Right kidney (tissue), 9 donors: ENCODE measurements around the gene TMEM200C.

Source experiments
- DNase-seq: peaks from one replicate; pipeline ENCODE4 v3.0.0-alpha.2; 2016
- long read RNA-seq, 8 donors: transcript quantifications; one replicate each; lab custom pipeline, GENCODE V29; 2026

TMEM200C gene
- long read RNA-seq, donor 1: 0 reads
- long read RNA-seq, donor 2: 0 reads
- long read RNA-seq, donor 3: 0 reads
- long read RNA-seq, donor 4: 0 reads
- long read RNA-seq, donor 5, full-length matches to known transcripts: 2 of 2 reads
- long read RNA-seq, donor 5, partial matches to known transcripts: 0 of 2 reads
- long read RNA-seq, donor 5, other reads (novel, unspliced or antisense): 0 of 2 reads
- long read RNA-seq, donor 6: 0 reads
- long read RNA-seq, donor 7: 0 reads
- long read RNA-seq, donor 8: 0 reads

- no peak for DNase-seq
These were observed at the start of gene TMEM200C for GRCh38 chr18:5895299-5895875. TMEM200C (minus strand) TSS chr18:5895522; CDS start chr18:5892063, 3,459 bp downstream.

GRCh38 chr18:5944448-5944847 lies 49.1 kb upstream of the TMEM200C start:
- DNase-seq: no peak

DNA sequence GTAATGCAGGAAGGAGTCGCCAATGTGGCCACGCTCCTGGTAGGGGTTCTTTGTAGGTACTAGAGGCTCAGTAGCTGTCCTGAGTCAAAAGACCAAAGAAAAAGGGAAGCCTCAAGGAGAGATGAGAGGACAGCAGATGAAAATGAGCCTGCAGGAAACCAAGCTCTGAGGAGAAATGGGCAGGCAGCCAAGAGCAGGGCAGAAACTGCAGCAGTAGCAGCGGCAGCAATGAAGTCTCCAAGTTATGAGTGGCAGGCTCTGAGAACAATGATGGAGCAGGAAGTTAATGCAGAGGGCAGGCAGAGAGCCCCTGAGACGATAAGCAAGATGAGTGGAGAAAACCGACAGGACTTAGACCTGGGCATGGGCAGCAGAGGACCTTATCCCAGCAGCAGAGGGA lies 48.2 kb upstream of the TMEM200C start:
- no peak for DNase-seq

- DNase-seq: no peak
These were observed 47.3 kb upstream of the TMEM200C start for GRCh38 chr18:5942591-5942990.

DNA sequence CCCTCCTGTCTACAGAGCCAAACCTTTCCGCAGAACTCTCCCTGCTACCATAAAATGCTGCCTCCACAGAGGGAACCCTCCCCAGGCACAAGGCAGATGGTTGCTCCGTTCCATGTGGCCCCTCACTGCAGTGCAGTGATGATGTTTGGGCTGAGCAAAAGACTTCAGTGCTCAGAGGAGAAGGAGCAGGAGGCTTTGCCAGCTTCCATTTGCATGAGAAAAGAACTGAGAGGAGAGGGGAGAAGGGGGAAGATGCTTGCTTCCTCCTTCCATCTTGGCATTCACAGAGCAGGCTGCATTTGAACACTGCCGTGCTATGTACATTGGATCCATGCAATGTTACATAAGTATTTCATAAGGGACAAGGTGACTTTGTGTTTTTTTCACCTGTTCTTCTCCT lies 46.6 kb upstream of the TMEM200C start:
- no peak for DNase-seq

DNA sequence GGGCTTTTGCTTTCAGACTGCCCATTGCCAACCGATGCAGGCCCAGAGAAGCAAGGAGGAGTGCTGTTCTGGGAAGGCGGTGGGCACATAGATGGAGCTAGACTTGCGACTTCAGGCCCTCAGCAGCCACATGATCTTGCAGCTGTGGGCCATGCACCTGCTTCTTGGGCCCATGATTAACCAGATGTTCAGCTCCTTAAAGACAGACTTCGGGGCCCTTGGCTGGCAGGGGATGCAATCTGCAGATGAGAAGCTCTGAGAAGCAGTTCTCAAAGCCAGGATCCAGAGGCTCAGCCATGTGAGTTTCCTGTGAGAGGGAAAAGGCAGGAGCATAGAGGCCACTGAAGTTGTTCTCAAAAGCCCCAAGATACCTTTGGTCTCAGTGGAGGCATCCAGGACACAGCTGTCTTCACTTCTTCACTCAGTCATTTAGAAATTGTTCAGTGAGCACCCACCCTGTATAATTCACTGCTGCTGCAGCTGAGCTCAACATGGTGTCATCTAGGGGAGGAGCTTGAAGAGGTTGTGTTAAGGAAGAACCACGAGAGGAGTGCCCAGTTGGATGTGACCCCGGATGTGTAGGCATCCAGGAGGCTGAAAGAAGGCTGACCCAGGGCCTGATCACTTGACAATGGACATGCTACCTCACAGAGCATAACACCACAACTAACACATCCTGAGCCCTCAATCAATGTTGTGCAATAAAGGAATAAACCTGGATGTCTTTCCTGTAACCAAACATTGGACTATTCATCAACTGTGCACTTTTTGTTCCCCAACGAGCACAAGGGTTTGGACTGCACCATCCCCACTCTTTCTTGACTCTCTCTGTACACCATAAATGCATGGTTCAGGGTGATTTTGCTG lies 44.7 kb upstream of the TMEM200C start:
- no peak for DNase-seq

DNA sequence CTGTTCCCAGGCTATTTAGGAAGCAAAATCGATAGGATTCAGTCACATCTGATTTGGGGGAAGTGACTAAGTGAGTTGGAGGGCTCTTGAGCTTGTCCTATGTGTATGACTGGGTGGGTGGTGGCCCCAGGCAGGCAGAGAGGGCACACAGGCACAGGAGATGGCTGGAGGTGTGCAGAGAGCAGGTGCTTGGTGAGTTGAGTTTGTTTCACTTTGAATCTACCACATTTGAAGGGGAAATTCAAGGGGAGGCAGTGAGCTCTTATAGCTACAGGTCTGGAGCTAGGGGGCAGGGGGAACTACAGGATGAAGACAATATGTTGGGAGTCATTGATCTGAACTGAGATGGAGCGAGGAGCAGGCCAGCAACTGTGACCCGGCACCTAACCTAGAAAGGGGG lies 42.5 kb upstream of the TMEM200C start:
- DNase-seq: no peak

DNA sequence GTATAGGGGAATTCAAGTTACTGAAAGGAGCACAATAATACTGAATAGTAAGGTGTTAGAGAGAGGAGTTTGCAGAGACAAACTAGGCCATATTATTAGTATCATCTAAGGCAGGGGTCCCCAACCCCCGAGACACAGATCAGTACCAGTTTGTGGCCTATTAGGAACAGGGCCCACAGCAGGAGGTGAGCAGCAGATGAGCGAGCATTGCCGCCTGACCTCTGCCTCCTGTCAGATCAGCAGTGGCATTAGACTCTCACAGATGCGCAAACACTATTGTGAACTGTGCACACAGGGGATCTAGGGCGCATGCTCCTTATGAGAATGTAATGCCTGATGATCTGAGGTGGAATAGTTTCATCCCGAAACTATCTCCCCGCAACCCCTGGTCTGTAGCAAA lies 41.8 kb upstream of the TMEM200C start:
- no peak for DNase-seq

- no peak for DNase-seq
These were observed 35.5 kb upstream of the TMEM200C start for GRCh38 chr18:5930789-5931188.

- DNase-seq: no peak
These were observed 23.0 kb upstream of the TMEM200C start for GRCh38 chr18:5918205-5918858.

- no peak for DNase-seq
These were observed 19.6 kb upstream of the TMEM200C start for GRCh38 chr18:5914951-5915350.

GRCh38 chr18:5914016-5914415 lies 18.7 kb upstream of the TMEM200C start:
- DNase-seq: no peak

- DNase-seq: no peak
These were observed 17.2 kb upstream of the TMEM200C start for GRCh38 chr18:5912566-5912965.

- no peak for DNase-seq
These were observed 13.8 kb upstream of the TMEM200C start for GRCh38 chr18:5909125-5909524.

DNA sequence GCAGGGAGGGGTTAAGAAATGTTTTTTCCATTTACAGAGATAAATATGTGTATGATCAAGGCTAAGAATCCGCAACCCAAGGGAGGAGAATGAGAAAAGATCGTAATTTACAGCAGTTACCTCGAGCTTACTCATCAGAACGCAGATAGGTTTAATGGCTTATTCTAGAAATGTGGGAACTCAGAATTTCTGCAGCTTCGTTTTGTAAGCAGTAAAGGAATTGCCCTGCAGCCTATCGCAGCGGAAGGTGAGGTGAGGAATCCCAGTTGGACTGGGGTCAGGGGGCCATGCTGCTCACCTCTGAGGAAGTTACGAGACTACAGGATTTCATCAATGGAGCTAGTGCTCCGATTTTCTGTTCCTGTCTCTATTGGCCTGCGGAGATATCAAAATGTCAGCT lies 8.1 kb upstream of the TMEM200C start:
- DNase-seq: no peak

GRCh38 chr18:5900262-5900661 lies 4.9 kb upstream of the TMEM200C start:
- DNase-seq: no peak

- DNase-seq: no peak
These were observed 4.5 kb upstream of the TMEM200C start for GRCh38 chr18:5899835-5900234.

DNA sequence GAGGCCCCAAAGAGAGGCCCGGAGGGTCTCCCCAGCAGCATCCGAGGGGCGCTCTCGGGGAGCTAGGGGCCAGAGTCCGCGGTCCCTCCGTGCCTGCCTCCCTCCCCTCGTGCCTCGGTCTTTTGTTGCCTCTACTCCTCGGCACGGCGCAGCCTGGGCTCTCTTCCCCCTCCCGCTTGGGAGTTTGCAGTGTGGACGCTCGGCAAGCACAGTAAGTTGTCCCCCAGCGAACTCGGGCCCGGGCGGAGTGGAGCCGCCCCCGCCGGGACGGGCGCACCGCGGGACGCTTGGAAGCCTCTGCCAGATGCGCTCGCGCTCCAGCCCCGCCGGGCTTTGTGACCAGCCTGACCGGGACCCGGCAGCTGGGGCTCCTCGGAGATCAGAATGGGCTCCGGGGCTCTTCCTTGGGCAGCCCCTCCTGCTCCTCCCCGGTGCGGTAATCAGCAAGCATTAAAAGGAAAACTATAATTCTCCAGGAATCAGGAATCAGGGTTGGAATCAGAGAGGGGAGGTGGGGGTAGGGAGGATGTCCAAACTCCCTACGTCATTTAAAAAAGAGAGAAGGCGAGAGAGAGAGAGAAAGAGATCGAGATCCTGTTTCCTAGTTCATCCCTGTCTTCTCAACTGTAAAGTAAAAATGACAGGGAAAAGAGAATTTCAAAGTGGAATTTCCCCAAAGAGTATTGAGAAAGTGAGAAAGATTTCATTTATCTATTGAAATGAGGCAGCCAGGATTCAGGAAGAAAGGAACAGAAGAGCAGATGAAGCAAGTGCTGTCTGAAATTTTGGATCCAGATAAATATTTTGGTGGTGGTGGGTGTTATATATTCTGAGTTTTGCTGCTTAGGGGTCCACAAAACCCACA lies 786 bp upstream of the TMEM200C start:
- DNase-seq: peak; percentile 81

DNA sequence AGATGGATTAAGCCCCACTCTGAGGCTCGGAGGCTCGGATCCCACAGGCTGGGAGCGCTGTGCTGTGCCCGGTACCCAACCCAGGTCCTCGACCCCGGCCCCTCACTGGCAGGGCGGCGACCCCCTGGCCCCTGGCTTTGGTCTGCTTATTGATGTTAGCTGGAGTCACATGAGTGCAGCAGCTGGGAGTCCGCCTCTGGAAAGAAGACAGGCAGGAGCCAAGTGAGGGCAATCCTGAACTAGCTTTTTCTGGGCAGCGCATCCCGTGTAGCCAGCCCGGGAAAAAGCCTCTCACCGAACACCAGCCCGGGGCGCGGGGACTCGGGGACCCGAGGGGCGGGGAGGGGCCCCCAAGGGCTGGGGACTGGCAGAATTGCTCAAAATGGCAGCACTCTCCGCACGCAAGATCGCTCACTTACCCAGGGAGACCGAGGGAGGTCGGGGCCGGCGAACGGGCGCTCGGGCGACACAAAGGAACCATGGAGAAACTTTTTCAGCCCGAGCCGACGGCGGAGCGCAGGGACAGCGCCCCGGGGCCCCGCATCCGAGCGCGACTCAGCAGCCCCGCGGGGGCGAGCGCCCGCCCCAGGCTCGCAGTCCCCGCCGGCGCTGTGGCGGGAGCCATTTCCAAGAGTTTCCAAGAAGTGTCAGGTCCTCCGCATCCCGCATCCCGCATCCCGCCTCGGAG lies 567 bp downstream of the TMEM200C start:
- peak; percentile 80 for DNase-seq

- peak; percentile 54 for DNase-seq
These were observed 1.2 kb downstream of the TMEM200C start for GRCh38 chr18:5893956-5894610.
